GM21381 (cell line): ENCODE results near the gene ORC5.
A peak's percentile ranks its signal among the peaks of the same experiment; 100 is the strongest.
"Not testable (repeated sequence)": the region's sequence is repeated elsewhere in the genome, so short reads cannot be mapped to it uniquely, and the experiment has no call there.

Experiments
- ATAC-seq: cut with Tn5 transposase; IDR thresholded peaks from one replicate; pipeline ENCODE4 v1.9.1; 2021; ENCODE audit warnings: mild to moderate bottlenecking, moderate library complexity; ENCODE audit not compliant: unreplicated experiment

ORC5 gene

DNA sequence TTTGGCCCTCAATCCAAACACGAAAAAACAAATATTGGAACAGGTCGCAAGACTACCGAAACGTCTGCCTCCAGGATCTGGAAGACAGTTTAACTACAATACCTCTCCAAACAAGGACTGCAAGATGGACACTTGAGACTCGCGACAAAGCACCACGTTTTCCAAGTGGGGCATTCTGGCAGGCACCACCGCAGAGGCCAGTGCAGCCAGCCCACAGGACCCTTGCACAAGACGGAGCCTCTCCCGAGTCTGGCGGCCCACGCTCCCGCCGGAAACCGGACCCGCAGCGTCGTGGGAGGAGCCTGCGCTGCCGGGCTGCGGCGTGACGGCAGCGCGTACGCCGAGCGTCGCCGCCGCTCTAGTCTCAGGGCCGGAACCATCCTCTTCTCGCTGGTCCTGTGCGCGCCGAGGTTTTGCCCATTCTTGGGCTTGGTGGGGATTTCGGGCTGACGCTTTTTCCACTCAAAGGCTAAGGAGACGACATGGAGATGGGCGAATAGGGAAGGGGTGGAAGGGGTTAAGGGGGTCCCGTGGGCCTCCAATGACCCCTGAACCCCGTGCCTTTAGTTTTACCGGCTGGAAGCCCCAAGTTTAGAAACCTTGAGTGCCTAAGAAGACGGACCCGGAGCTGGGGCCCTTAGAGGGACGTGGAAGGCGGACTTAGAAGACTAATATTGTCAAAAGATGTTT, at the start of gene ORC5:
ORC5 (minus strand) TSS at position 283 of the 690 bp plus-strand sequence; CDS start at position 174, 109 bp downstream.
- peak; percentile 100 for ATAC-seq

DNA sequence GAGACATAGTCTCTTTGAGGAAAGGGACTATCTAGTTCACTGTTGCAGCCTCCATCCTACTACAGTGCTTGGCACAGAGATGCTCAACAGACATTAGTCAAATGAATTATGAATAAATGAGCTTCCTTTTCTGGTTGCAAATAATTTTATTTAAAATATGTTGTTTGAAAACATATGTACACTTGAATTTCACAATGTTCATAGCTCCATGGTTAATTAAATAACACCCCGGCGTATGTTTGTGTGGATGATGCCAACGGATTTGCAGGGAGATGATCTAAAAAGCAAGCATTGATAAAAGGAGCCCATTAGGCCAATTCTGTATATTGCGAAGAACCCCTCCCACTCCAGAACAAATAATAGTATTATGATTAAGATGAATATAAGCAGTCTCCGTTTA, 47.8 kb upstream of the ORC5 start:
- ATAC-seq: no peak

DNA sequence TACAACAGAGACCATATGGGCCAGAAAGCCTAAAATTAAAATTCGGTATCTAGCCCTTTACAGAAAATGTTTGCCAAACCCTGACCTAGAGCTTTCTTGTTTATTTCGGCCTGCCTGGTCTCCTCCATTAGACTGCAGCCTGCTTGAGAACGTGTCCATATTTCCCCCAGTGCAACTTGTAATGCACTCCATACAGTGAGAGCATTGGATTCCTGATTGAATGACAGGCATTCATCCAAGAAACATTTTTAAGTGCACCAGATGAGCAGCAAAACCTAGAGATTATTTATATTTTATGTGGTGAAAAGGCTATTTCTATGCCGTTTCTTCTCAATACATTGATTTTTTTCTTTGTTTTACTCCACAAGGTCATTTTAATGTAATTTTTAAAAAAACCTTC, 47.4 kb upstream of the ORC5 start:
- no peak for ATAC-seq

DNA sequence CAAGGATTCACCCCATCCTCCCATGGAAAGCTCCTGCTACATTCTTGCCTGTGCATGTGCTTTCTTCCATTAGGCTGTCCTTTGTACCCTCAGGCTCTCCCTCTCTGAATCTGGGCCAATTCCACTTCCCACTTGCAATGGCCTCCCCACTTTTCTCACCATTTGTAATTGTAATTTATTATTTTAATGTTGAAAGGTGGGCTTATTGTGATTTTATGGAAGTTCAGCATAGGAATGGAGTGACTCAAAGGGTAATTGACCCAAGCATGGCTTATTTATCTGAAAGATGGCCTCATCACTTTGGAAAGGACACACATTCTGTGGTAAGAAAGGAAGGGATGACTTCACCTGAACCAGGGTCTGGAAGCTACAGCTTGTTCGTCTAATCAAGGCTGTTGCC, 46.9 kb upstream of the ORC5 start:
- no peak for ATAC-seq

DNA sequence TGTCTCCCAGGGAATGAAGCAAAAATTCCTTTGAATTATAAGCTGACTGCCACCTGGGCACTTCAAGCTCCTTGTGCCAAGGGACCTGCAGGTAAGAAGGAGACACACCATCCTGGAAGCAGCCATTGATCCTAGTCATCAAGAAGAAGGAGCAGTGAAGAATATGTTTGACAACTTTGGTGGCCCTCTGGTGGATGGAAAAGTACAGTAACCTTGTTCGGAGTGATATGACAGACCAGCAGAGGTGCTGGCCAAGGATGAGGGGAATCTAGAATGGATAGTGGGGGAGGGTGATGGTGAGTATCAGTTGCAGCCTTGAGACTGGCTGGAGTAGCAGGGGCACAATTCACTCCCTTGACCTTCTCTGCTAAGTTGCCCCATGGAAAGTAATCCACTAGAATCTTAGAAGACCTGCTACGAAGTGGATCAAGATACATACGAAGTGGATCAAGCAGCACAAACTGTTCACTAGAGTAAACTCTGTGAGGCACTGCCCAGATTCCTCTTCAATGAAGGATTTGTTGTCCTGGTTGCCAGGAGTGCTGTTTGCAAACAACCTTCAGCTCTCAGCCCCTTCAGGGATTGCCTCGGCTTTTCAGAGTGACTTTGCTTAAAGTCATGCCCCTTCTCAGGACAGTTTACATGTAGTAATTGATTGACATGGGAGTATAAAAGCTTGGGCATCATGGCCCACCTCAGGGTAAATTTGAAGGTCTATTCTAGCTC, 44.8 kb upstream of the ORC5 start:
- no peak for ATAC-seq

DNA sequence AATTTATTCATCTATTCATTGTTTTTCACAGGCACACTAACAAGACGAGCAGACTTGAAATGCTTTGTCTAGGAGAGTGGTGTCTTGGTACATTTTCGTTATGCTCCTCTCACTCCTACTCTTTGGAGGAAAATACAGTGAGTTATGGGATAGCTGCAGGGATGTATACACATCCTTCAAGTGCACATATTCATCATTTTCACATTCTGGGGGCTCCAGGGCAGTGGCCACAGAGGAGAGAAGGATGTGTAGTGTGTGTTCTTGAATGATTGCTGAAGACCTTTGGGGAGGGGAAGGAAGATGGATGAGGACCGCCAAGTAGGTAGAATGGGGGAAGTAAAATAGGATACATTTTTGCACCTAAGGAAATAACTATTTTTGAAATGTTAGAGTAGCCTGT, 34.8 kb upstream of the ORC5 start:
- ATAC-seq: no peak

DNA sequence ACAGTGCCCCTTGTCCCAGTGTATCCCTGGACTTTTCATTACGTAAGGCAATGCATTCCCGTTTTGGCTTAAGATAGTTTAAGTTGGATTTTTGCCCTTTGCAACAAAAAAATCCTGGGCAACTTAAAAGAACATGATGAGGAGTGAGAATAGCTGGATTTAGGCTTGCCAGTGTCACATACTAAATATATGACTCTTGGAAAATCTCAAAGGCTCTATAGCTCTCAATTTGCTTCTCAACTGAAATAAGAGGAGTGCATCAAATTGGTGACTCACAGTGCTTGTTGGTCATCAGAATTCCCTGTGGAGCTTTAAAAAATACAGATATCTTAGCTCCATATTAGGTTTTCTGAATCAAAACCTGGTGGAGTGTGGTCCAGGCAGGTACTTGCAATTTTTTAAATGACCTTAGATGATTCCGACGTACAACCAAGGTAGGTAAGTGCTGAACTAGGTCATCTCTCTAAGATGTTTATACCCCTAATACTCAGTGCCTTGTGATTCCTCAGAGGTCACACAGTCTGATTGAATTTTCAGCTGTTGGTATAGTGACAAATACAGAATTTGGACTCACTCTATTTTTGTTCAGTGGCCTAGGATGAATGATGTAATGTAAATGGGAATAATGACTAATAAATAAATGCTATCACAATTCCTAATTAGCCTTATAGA, 33.9 kb upstream of the ORC5 start:
- ATAC-seq: no peak

DNA sequence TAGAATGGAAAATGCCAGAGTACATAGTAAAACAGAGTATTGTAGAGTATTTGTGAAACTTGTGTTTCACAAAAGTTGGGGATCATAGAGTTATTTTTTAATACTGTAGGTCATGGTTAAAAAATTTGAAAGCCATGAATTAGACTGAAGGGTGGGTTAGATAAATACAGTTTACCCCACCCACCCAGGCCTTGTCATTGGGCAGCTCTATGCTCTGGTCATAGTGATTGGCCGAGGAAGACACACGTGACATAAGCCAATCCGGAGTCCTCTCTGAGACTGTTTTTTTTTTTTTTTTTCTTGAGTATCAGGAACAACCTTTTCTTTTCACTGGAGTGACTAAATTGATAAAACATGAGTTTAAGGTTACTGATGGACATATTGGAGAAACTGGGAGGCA, 33.3 kb upstream of the ORC5 start:
- no peak for ATAC-seq

DNA sequence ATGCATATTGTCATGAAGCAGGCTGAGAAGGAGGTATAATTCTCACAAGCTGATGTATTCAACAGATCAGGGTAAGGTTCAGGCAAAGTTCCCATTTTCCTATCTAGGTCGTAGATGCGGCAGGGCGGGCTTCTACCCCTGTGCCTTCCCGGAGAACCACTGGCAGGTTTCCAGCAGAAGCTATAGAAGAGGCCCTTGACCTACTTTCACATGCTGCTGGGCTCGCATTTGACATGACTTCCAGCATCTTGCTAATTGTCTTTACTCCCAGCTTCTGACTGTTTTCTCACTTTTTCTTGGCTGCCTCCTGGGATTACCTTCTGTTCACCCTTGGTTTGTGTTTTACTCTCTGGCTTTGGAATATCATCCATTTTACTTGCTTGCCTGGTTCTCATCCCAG, 32.6 kb upstream of the ORC5 start:
- ATAC-seq: no peak

DNA sequence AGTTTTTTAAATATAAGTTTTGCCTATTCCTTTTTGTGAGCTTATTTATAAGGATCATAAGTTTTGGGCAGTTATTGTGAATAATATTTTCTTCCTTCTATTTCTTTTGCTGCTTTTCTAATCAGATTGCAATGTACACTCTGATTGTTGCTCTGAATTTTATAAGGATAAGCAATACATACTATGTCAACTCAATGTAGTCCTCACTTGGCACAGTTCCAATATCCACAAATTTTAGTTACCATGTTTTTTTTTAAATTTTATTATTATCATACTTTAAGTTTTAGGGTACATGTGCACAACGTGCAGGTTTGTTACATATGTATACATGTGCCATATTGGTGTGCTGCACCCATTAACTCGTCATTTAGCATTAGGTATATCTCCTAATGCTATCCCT, 27.2 kb upstream of the ORC5 start:
- ATAC-seq: not testable (repeated sequence)

DNA sequence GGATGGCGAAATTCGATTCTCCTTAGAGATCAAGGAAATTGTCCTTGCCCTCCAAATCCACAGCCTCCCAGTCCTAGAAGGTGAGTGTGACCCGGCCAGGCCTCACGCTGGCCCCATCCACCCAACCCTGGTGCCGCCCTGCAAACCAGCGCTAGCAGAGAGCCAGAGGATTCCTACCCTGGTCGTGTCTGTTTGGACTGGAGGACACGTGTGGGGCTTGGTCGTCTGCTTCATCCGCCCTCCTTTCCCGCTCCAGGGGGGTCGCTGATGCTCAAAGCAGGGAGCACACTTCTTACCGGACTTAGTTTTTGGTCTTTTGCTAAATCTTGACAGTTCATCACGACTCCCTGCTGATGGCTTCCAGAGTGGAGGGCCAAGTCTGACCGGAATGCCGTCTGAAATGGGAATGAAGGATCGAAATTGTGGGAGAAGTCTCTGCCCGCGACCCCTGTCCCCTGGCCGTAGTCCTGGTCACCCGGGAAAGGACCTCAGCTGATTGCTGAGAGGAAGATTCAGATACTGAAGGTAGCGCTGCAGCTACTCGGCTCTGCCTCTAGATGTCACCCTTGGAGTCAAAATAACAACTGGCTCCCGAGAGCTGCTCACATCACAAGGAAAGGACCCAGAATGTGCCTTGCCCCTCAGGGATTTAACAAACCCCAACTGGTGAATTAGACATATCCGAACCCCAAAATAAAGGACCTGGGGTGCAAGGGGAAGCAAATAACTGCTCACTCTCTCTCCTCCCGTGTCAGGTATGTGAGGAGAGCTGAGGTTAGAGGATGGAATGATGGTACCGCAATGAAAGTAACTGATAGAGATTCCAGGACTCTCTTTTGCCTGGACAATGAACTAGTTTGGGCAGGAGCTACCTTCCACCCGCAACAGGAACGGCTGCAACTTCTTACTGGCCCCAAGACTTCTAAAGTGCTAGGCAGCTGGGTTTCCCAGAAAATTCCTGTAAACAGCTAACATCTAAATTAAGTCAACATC, 23.5 kb upstream of the ORC5 start:
- peak; percentile 94 for ATAC-seq

DNA sequence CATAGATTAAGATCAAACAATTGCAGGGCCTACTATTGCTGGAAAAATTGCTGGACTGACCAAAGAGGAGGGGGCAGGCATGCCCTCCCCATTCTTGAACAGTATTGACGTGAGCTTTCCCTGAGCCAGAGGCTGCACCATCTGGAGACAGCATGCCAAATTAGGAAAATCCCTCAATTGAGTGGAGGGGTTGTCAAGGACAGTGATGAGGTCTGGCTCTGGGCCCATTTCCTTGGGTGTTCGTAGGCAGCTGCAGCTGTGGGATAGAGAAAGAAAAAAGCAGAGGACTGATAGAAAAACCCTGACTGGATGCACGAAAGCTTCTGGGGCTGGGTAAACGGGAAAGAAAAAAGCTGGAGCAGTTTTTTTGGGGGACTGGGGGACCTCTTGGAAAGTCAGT, 22.8 kb upstream of the ORC5 start:
- ATAC-seq: no peak

DNA sequence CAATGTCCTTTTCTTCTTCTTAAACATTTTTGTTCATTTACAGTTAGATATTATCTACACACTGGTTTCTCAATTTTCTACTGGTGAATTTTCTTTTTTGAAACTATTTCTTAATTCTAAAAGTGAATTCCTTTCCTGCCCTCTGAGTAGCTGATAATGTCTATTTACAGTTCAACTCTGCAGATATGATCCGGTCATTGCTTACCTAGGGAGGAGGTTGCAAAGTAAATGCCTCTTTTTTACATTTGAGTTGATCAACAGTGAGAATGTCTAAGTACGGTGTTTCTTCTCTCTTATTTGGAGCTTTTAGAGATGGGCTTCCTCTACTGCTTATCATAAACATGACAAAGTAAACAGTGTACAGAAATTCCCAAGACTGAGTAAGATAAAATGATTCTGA, 20.6 kb upstream of the ORC5 start:
- no peak for ATAC-seq

DNA sequence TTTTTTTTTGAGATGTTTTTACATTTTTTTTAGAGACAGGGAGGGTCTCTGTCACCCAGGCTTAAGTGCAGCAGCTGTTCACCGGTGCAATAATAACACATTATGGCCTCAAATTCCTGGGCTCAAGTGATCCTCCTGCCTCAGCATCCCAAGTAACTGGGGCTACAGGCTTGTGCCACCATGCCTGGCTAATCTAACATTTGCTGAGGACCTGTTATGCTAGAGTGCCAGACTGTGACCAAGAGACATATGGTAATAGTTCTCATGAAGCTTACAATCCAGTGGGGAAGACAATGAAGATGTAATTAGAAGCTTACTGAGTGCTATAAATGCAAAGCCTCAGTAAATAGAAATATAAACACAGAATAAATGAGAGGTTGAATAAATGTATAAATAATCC, 17.6 kb upstream of the ORC5 start:
- ATAC-seq: no peak

DNA sequence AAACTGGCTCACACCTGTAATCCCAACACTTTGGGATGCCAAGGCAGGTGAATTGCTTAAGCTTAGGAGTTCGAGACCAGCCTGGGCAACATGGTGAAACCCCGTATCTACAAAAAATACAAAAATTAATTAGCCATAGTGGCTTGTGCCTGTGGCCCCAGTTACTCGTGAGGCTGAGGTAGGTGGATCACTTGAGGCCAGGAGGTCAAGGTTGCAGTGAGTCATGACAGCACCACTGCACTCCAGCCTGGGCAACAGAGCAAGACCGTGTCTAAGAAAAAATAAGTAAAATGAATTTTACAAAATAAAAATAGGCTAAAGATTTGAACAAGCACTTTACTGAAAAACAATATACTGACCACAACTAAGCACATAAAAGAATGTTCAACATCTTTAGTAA, 9.8 kb upstream of the ORC5 start:
- no peak for ATAC-seq

DNA sequence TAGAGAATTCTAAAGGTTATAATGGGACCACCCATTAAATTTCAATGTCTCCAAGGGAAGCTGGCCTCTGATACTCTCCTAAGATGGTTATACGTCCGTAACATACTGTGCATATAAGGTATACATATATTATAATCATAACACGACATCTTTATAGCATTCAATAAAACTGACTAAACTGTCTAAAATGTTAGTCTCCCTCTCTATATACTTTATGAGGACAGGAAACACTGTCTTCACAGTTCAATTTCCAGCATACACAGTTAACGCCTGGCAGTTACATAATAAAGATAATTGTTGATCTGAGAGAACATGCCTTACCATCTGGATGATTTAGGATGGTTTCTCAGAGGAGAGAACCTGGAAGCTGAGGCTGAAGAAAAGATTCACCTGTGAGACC, 1.2 kb upstream of the ORC5 start:
- ATAC-seq: no peak

DNA sequence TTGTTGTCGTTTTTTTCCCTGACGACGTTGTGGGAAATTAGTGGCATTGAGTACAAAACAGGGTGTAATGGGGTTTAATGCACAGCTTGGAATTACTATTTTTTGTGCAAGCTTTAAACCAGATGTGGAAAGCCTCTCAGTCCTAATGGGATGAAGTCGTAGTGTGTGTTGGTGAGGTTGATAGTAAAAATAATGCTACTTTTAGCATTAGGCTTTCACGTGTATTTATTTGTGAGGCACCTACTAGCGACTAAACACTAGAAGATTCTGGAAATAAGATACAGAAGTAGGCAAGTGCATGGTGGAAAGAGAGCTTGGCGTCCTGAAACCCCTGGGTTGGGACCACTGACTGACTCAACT, 588 bp upstream of the ORC5 start:
- ATAC-seq: no peak

DNA sequence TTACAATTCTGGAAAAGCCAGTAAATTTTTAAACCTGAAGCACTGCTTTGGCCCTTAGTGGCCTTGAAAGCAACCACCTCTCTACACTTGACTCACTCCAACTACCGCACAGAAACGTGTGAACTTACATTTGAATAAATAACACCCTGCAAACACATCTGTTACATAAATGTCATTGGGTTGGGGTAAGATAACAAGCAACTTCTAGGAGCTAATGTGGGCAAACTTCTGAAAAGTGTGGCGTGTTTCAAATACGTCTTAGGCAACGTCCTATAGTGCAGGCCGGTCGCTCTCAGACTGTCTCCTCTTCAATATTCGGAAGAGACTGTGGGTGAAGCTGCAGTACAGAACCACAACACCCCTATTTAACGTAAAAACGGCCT, 474 bp downstream of the ORC5 start:
- ATAC-seq: peak; percentile 32

DNA sequence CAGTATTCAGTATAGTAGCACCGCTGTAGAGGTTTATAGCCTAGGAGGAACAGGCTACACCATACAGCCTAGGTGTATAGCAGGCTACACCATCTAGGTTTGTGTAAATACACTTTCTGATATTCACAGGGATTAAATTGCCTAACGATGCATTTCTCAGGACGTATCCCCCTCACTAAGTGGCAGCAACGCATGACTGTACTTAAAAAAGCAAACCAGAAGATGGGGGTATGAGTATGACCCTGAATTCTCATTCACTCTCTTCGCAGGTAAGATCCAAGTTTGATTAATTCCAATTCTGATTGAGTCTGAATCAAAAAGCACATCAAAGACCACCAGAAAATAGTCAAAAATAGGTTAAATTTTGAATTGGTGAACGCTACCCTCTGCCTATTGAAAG, 972 bp downstream of the ORC5 start:
- ATAC-seq: no peak

DNA sequence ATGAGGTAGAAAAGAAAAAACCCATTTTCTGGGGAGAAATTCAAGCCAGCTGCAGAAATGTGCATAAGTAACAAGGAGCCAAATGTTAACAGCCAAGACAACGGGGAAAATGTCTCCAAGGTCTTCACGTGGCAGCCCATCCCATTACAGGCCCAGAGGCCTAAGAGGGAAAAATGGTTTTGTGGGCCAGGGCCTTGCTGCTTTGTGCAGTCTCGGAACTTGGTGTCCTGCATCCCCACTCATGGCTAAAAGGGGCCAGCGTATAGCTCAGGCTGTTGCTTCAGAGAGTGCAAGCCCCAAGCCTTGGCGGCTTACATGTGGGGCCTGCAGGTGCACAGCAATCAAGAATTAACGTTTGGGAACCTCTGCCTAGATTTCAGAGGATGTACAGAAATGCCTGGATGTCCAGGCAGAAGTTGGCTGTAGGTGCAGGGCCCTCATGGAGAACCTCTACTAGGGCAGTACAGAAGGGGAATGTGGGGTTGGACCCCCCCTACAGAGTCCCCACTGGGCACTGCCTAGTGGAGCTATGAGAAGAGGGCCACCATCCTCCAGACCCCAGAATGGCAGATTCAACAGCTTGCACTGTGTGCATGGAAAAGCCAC, 9.0 kb downstream of the ORC5 start:
- ATAC-seq: no peak

DNA sequence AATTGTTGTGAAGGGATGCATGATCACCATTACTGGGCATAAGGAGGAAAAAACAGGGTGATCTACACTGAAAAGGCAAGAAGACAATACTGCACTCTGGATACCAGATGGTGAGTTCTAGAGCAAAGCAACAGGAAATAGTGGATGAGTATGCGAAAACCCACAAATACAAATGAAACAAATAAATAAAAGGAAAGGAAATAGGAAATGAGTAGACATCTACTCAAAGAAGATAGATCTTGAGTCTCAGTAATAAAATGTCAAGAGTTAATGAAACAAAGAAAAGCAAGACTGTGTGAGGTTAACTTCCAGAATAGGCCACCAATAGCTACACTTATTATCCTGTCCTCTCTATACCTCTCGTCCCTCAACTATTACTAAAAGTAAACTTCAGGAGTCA, 11.7 kb downstream of the ORC5 start:
- no peak for ATAC-seq
